ENCODE measurements around the gene MXRA7.

GRCh38 chr17:76677406-76677805 is 33.4 kb downstream of the MXRA7 start:
- TF ChIP-seq CTCF (IDR thresholded peaks at IDR 0.05; ENCODE audit: low read depth, low read length, missing input control) (no peak), ATF3 (IDR thresholded peaks at IDR 0.05) (no peak), RXRA (IDR thresholded peaks at IDR 0.05) (no peak), REST (IDR thresholded peaks at IDR 0.05) (no peak), TAF1 (conservative IDR thresholded peaks at IDR 0.05) (no peak), YY1 (IDR thresholded peaks at IDR 0.05) (no peak), RAD21 (IDR thresholded peaks at IDR 0.05) (no peak), ZBTB33 (IDR thresholded peaks at IDR 0.05) (no peak), EGR1 (IDR thresholded peaks at IDR 0.05; ENCODE audit: low read depth in 2 of 2) (no peak), MAX (IDR thresholded peaks at IDR 0.05) (no peak), JUND (IDR thresholded peaks at IDR 0.05) (no peak), SP1 (IDR thresholded peaks at IDR 0.05) (no peak)

Measured in liver (tissue), 3 donors.